Esophagus squamous epithelium (tissue), 4 donors: ENCODE results near the gene OPHN1.

Source experiments
- CTCF ChIP-seq, 6 experiments: fragments of 450-650 bp in 4 of 6; fragments of 200-600 bp in 2 of 6; sonication (generic) in 2 of 6; IDR thresholded peaks; one replicate each; pipeline ENCODE4 v1.5.1; 2016 to 2019; ENCODE audit warnings: antibody characterized with exemption in 6 of 6, mild to moderate bottlenecking in 4 of 6, moderate library complexity in 4 of 6
- POLR2A ChIP-seq, 4 donors: fragments of 450-650 bp; IDR thresholded peaks; one replicate each; pipeline ENCODE4 v1.6.1; 2017; ENCODE audit warnings: antibody characterized with exemption in 4 of 4, mild to moderate bottlenecking in 4 of 4, moderate library complexity in 3 of 4

- no peak for TF ChIP-seq CTCF (IDR thresholded peaks at IDR 0.05)
- no peak for TF ChIP-seq POLR2A (IDR thresholded peaks at IDR 0.05)
Measured at GRCh38 chrX:68115371-68115770, 317.9 kb downstream of the OPHN1 start.
